ENCODE measurements around the gene LRRK1.
"Not testable (repeated sequence)": the region's sequence is repeated elsewhere in the genome, so short reads cannot be mapped to it uniquely, and the experiment has no call there.

The LRRK1 gene

GRCh38 chr15:101068523-101068960 is 149.4 kb downstream of the LRRK1 start:
- no peak for DNase-seq (ENCODE audit: low spot score)
- no peak for TF ChIP-seq CTCF (IDR thresholded peaks at IDR 0.05; ENCODE audit: extremely low read depth, insufficient read depth, missing control alignments)
- in situ Hi-C loops (cut with MboI; ENCODE audit: low pct_unique_long_range_greater_than_20kb, low sequenced_read_pairs, unreplicated experiment): no loop called here

- in situ Hi-C loops (cut with MboI; ENCODE audit: low pct_unique_long_range_greater_than_20kb, low sequenced_read_pairs, unreplicated experiment): no loop called here
- DNase-seq (ENCODE audit: low spot score): no peak
- no peak for TF ChIP-seq CTCF (IDR thresholded peaks at IDR 0.05; ENCODE audit: extremely low read depth, insufficient read depth, missing control alignments)
Measured at GRCh38 chr15:101068961-101069653, 149.9 kb downstream of the LRRK1 start.

GRCh38 chr15:101069654-101069973 is 150.5 kb downstream of the LRRK1 start:
- no peak for TF ChIP-seq CTCF (IDR thresholded peaks at IDR 0.05; ENCODE audit: extremely low read depth, insufficient read depth, missing control alignments)
- no peak for DNase-seq (ENCODE audit: low spot score)
- in situ Hi-C loops (cut with MboI; ENCODE audit: low pct_unique_long_range_greater_than_20kb, low sequenced_read_pairs, unreplicated experiment): no loop called here

- no peak for TF ChIP-seq CTCF (IDR thresholded peaks at IDR 0.05; ENCODE audit: extremely low read depth, insufficient read depth, missing control alignments)
- DNase-seq (ENCODE audit: low spot score): no peak
- in situ Hi-C loops (cut with MboI; ENCODE audit: low pct_unique_long_range_greater_than_20kb, low sequenced_read_pairs, unreplicated experiment): no loop called here
Measured at GRCh38 chr15:101070024-101070423, 150.9 kb downstream of the LRRK1 start.

GRCh38 chr15:101070502-101071273 is 151.5 kb downstream of the LRRK1 start:
- in situ Hi-C loops (cut with MboI; ENCODE audit: low pct_unique_long_range_greater_than_20kb, low sequenced_read_pairs, unreplicated experiment): no loop called here
- no peak for DNase-seq (ENCODE audit: low spot score)
- no peak for TF ChIP-seq CTCF (IDR thresholded peaks at IDR 0.05; ENCODE audit: extremely low read depth, insufficient read depth, missing control alignments)

- in situ Hi-C loops (cut with MboI; ENCODE audit: low pct_unique_long_range_greater_than_20kb, low sequenced_read_pairs, unreplicated experiment): no loop called here
Measured at GRCh38 chr15:101071651-101072050, 152.5 kb downstream of the LRRK1 start.

GRCh38 chr15:101072235-101072634 is 153.1 kb downstream of the LRRK1 start:
- in situ Hi-C loops (cut with MboI; ENCODE audit: low pct_unique_long_range_greater_than_20kb, low sequenced_read_pairs, unreplicated experiment); DNase-seq (ENCODE audit: low spot score): not testable (repeated sequence)

More at GRCh38 chr15:101071651-101072050, 152.5 kb downstream of the LRRK1 start:
- TF ChIP-seq CTCF (IDR thresholded peaks at IDR 0.05; ENCODE audit: extremely low read depth, insufficient read depth, missing control alignments): no peak
- DNase-seq (ENCODE audit: low spot score): no peak

- DNase-seq (ENCODE audit: low spot score); in situ Hi-C loops (cut with MboI; ENCODE audit: low pct_unique_long_range_greater_than_20kb, low sequenced_read_pairs, unreplicated experiment): not testable (repeated sequence)
Measured at GRCh38 chr15:101077806-101078668, 158.9 kb downstream of the LRRK1 start.
